ENCODE data around the gene PTP4A2. TPM values are rescaled to one million over a fixed set of nuclear protein-coding genes. Genes with fewer than 3 reads are reported as not detected.

The PTP4A2 gene
- total RNA-seq, 1 donor from 2014 or later = 271 TPM

GRCh38 chr1:31912839-31913239, 25.3 kb downstream of the PTP4A2 start:
- Histone ChIP-seq H3K9me3 (ENCODE audit: insufficient read depth, low read depth, low read length) (no peaks in the 10 kb centered on the region), H3K4me1 (ENCODE audit: insufficient read depth, low read length) (no peaks in the 10 kb centered on the region), H3K4me3 (ENCODE audit: insufficient read depth, low read depth, low read length) (no peak overlapping the region), H3K36me3 (ENCODE audit: insufficient read depth, low read length) (peaks cover 40% of the 10 kb centered on the region), H3K9ac (ENCODE audit: low read length) (no peak overlapping the region), H3K27ac (ENCODE audit: low read depth, low read length) (no peak overlapping the region), H2AFZ (ENCODE audit: low read depth, low read length) (no peak overlapping the region), H3K27me3 (ENCODE audit: insufficient read depth, low read length) (no peaks in the 10 kb centered on the region), H3K79me2 (ENCODE audit: insufficient read depth, low read length) (peaks cover 84% of the 10 kb centered on the region), H3K4me2 (ENCODE audit: low read length) (no peak overlapping the region), H4K20me1 (ENCODE audit: insufficient read depth, low read length) (peaks cover 77% of the 10 kb centered on the region)
- FAIRE-seq (no peak), DNase-seq (ENCODE audit: low read depth) (no peak)
- Mint-ChIP-seq H3K36me3 (ENCODE audit: low read depth, unreplicated experiment) (peaks cover 31% of the 10 kb centered on the region), H3K4me3 (ENCODE audit: unreplicated experiment) (no peak overlapping the region), H3K27me3 (ENCODE audit: low read depth, unreplicated experiment) (no peaks in the 10 kb centered on the region), H3K9me3 (ENCODE audit: unreplicated experiment) (no peaks in the 10 kb centered on the region), H3K4me1 (ENCODE audit: low read depth, unreplicated experiment) (peaks cover 5% of the 10 kb centered on the region), H3K27ac (ENCODE audit: unreplicated experiment) (no peak overlapping the region)
- no peak for TF ChIP-seq CTCF (IDR thresholded peaks at IDR 0.05; ENCODE audit: insufficient read depth, low read depth, low read length)
- no peak for TF ChIP-seq EZH2 (IDR thresholded peaks at IDR 0.05; ENCODE audit: insufficient read depth, low read length)

DNA sequence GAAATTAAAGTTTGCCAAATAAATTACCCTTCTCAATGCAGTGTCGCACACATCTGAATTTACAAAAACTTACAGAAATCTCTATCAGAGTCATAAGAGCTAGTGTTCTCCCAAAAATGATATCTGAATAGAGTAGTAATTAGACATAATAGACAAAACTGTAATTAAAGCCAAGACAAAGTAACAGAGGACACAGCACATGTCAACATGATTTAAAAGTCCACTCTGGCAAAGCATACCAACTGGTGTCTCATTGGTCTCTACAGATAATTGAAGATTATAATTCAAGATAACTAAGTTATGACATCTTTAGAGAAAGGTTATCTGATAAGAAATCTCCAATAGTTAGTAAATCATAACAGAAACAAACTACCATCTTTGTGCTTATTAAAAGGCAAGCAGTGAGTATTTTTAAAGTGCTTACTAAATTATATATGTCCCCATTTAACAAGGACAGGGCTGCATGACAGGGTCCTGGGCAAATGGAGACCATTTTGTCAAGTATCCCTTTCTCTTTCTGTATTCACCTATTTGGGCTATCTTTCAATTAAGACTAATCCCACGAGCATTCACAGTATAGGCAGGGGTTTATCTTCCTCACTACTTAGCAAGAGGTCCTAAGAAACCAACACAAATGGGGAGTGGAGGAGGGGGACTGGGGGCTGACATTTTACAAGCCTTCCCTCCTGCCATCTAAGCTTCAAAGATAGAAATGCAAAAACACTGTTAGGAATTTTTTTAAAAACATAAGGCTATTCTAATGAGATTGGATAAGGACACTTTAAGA, 26.0 kb downstream of the PTP4A2 start:
- H3K27ac ChIP-seq (ENCODE audit: low read depth, low read length) = no peak overlapping the region
- peaks cover 28% of the 10 kb centered on the region for H3K36me3 Mint-ChIP-seq (ENCODE audit: low read depth, unreplicated experiment)

More for the DNA sequence above, 26.0 kb downstream of the PTP4A2 start:
- Histone ChIP-seq H3K4me2 (ENCODE audit: low read length) (no peak overlapping the region), H2AFZ (ENCODE audit: low read depth, low read length) (no peak overlapping the region), H3K79me2 (ENCODE audit: insufficient read depth, low read length) (peaks cover 77% of the 10 kb centered on the region), H3K4me3 (ENCODE audit: insufficient read depth, low read depth, low read length) (no peak overlapping the region), H3K36me3 (ENCODE audit: insufficient read depth, low read length) (peaks cover 47% of the 10 kb centered on the region), H3K4me1 (ENCODE audit: insufficient read depth, low read length) (no peaks in the 10 kb centered on the region), H4K20me1 (ENCODE audit: insufficient read depth, low read length) (peaks cover 74% of the 10 kb centered on the region), H3K27me3 (ENCODE audit: insufficient read depth, low read length) (no peaks in the 10 kb centered on the region), H3K9ac (ENCODE audit: low read length) (no peak overlapping the region), H3K9me3 (ENCODE audit: insufficient read depth, low read depth, low read length) (no peaks in the 10 kb centered on the region)
- Mint-ChIP-seq H3K4me1 (ENCODE audit: low read depth, unreplicated experiment) (peaks cover 5% of the 10 kb centered on the region), H3K27me3 (ENCODE audit: low read depth, unreplicated experiment) (no peaks in the 10 kb centered on the region), H3K4me3 (ENCODE audit: unreplicated experiment) (no peak overlapping the region), H3K9me3 (ENCODE audit: unreplicated experiment) (no peaks in the 10 kb centered on the region), H3K27ac (ENCODE audit: unreplicated experiment) (no peak overlapping the region)
- no peak for DNase-seq (ENCODE audit: low read depth)
- TF ChIP-seq EZH2 (IDR thresholded peaks at IDR 0.05; ENCODE audit: insufficient read depth, low read length) (no peak), CTCF (IDR thresholded peaks at IDR 0.05; ENCODE audit: insufficient read depth, low read depth, low read length) (no peak)
- no peak for FAIRE-seq
